ENCODE data around the gene LLGL1.

DNA sequence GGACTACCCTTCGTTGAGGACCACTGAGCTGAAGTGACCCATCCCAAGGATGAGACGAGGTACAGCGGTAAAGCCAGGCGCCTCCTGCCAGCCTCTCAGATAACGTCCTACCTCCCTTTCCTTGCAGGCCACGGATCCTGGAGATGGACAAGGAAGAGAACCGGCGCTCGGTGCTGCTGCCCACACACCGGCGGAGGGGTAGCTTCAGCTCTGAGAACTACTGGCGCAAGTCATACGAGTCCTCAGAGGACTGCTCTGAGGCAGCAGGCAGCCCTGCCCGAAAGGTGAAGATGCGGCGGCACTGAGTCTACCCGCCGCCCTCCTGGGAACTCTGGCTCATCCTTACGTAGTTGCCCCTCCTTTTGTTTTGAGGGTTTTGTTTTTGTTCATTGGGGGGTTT, 17.3 kb upstream of the LLGL1 start:
- TF ChIP-seq, protein P1, sequence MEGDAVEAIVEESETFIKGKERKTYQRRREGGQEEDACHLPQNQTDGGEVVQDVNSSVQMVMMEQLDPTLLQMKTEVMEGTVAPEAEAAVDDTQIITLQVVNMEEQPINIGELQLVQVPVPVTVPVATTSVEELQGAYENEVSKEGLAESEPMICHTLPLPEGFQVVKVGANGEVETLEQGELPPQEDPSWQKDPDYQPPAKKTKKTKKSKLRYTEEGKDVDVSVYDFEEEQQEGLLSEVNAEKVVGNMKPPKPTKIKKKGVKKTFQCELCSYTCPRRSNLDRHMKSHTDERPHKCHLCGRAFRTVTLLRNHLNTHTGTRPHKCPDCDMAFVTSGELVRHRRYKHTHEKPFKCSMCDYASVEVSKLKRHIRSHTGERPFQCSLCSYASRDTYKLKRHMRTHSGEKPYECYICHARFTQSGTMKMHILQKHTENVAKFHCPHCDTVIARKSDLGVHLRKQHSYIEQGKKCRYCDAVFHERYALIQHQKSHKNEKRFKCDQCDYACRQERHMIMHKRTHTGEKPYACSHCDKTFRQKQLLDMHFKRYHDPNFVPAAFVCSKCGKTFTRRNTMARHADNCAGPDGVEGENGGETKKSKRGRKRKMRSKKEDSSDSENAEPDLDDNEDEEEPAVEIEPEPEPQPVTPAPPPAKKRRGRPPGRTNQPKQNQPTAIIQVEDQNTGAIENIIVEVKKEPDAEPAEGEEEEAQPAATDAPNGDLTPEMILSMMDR (IDR thresholded peaks at IDR 0.05 in 2 of 3, conservative IDR thresholded peaks at IDR 0.05 in 1 of 3; ENCODE audit: borderline replicate concordance in 1 of 3, insufficient read depth in 1 of 3, low read depth in 2 of 3, low read length in 2 of 3): no peak
- TF ChIP-seq EGR1 (IDR thresholded peaks at IDR 0.05; ENCODE audit: low read depth) (no peak), ZFX (IDR thresholded peaks at IDR 0.05) (no peak), POLR2A (IDR thresholded peaks at IDR 0.05; ENCODE audit: borderline replicate concordance, extremely low read depth, insufficient read depth, insufficient read length) (no peak), SRF (IDR thresholded peaks at IDR 0.05; ENCODE audit: low read depth) (no peak), EZH2 (IDR thresholded peaks at IDR 0.05) (no peak), YY1 (IDR thresholded peaks at IDR 0.05; ENCODE audit: extremely low read depth, insufficient replicate concordance, low read depth, low read length) (no peak)
- TF ChIP-seq, protein P2, sequence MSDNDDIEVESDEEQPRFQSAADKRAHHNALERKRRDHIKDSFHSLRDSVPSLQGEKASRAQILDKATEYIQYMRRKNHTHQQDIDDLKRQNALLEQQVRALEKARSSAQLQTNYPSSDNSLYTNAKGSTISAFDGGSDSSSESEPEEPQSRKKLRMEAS (IDR thresholded peaks at IDR 0.05): no peak
